GM03348 (cell line): ENCODE measurements around the gene WASHC4.
"Not testable (repeated sequence)": the region's sequence is repeated elsewhere in the genome, so short reads cannot be mapped to it uniquely, and the experiment has no call there.

Experiments
- DNase-seq: peaks from one replicate; pipeline ENCODE4 v3.0.0; 2012; ENCODE audit warnings: low spot score

Gene WASHC4

DNA sequence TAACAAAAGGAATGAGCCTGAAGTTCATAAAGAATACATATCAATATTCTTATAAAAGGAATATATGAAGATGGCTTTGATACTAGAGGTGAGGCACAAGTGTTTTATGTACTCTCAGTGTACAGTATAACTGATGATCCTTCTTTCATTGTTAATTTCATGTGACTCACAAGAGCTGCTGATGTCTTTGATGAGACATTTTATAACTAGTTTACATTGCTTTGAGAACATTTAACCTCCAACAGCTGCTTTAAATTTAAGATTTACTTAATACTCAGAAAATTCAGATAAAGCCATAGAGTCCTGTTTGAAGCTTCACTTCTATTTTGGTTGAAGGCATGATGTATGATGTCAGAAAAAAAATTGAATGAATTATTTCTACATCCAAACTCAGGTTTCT is 59.8 kb downstream of the WASHC4 start:
- no peak for DNase-seq

- no peak for DNase-seq
These were observed 60.5 kb downstream of the WASHC4 start for GRCh38 chr12:105168006-105168405.

DNA sequence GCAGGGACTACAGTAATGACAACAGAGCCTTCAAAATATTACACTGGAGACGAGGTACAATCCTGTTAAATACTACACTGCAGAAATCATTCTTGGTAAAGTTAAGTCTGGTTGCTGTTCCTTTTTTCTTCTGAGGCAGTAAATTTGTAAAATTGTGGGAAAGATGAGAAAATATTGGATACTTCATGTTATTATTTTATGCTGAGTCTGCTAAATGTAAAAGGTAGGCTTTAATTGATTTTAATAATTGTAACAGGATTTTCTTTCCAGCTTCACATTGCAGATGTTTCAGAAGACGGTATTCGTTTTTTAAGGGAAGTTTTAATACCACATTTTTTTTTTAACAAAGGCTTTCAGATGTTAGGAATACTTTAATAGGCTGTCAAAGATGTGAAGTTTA is 62.6 kb downstream of the WASHC4 start:
- no peak for DNase-seq

- DNase-seq = no peak
These were observed 64.3 kb downstream of the WASHC4 start for GRCh38 chr12:105171691-105172436.

- no peak for DNase-seq
These were observed 68.0 kb downstream of the WASHC4 start for GRCh38 chr12:105175397-105175990.

DNA sequence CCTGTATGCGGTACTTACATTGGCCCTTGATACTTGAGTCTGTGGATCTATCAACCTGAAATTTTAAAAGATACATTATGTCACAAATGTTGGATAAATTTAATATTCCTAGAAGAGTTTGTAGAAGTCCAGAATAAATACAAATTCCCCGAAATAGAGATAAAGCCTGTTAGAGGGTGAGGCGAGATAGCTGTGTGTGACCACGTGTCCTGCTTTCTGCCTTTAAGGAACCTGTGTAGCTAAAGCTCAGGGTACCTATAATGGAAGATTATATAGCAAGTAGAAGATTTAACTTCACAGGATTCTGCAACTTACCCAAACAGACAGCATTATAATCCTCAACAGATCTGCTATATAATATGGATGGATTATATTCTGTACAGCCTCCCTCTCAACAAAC is 69.7 kb downstream of the WASHC4 start:
- no peak for DNase-seq

GRCh38 chr12:105179114-105179513 is 71.6 kb downstream of the WASHC4 start:
- not testable (repeated sequence) for DNase-seq

- DNase-seq = not testable (repeated sequence)
These were observed 75.9 kb downstream of the WASHC4 start for GRCh38 chr12:105183406-105183805.

- not testable (repeated sequence) for DNase-seq
These were observed 76.4 kb downstream of the WASHC4 start for GRCh38 chr12:105183976-105184375.

DNA sequence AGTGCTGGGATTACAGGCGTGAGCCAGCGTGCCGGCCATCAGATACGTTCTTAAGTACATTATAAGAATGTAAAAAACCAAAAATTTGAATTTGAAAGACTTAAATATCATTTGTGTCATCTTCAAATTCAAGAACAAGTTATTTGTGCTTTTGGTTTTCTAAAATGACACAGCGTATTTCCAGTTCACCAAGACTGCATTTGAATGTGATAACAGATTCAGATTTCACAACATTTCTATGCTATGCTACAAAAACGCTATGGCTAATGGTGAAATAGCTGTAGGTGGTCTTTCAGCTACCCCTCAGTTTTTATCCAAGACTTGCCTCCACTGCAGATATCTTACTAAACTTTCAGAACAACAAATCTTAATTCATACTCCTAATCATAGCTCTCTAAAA is 81.8 kb downstream of the WASHC4 start:
- no peak for DNase-seq

- DNase-seq = no peak
These were observed 83.0 kb downstream of the WASHC4 start for GRCh38 chr12:105190530-105190929.

- no peak for DNase-seq
These were observed 85.2 kb downstream of the WASHC4 start for GRCh38 chr12:105192624-105193225.

DNA sequence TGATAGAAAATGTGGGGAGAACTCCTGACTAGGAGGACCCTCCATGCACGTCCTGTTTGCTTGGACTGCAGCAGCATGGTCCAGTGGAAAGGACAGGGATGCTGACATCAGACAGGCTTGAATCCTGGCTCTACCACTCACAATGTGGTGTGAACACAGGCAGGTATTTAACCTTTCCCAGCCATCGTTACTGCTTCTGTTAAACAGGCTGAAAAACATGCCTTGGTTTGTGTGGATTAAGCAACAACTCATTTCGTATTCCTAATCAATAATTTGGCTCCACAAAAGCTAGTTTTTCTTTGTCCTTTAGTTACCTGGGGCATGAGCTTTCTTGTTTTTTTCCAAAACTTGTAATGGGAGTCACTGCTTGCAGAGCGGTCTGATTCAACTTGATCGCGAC is 87.4 kb downstream of the WASHC4 start:
- no peak for DNase-seq

GRCh38 chr12:105196090-105196489 is 88.6 kb downstream of the WASHC4 start:
- no peak for DNase-seq

DNA sequence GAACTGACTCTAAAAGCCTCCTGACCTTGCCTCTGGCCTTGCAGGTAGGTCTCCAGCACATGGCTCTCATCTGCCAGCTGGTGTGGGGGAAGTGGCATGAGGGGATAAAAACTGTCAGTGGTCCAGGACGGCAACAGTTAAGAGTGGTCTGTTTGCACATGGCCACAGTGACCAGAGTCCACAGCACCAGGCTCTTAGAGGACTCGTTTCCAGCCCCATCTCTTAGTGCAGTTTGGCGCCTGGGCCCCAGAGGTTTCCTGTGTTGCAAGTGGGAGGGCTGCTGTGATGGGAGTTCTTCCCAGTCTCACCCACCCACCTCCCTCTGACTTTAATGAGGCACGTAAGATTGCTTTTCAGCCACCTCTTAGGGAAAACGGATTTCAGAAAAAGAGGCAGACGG is 91.4 kb downstream of the WASHC4 start:
- DNase-seq = no peak

- DNase-seq = no peak
These were observed 92.9 kb downstream of the WASHC4 start for GRCh38 chr12:105200385-105200784.

DNA sequence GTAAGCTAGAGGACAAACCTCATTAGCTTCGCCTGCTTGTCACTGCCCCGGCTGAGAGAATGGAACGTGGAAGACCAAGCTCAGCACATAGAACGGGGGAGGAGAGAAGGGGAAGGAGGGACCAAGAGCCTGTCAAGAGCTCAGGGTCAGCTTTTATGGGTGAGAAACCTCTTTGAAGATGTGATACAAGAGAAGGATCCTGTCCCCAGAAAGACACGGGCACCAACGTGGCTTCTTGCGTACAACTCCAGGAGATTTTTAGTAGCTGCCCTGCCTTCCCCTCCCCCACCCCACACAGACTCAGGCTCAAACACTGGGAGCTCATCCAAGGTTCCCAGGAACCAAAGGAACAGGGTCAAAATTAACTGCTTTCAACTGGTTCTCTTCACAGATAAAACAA is 93.8 kb downstream of the WASHC4 start:
- DNase-seq = no peak

- DNase-seq = no peak
These were observed 94.7 kb downstream of the WASHC4 start for GRCh38 chr12:105202202-105202601.

DNA sequence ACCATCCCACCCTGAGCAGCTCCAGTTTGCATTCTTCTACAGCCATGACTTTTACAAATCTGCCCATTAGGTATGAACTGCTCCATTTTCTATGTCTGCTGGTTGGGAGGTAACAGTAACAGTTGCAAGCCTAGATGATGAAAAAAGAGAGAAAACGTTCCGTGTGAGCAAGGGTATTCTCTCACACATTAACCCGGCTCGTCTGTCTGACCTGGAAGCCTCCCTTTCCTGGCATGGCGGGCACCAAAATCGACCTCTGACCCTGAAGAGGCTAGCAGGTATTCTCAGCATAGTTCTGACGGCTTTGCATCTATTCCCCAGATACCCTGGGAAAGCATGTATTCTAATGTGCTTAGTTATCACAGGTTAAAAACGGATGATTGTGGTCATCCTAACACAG is 96.6 kb downstream of the WASHC4 start:
- no peak for DNase-seq

DNA sequence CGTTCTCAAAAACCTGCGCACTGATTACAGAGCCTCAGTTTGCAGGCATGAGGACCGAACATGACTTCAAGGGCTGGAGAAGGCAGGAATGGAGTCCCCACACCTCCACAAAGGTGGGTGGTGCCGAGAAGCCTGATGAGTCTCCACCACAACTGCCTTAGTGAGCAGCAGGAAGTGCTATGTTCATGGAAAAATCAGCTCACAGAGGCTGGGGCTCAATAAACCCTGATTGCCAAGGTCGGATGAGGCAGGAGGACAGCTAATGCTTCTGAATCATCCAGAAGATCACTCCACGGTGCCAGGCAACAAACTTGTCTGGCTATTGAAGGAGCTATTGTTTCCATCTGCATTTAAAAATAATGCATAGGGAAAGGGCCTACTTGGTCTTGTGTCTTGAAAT is 97.4 kb downstream of the WASHC4 start:
- peak; percentile 71 for DNase-seq

DNA sequence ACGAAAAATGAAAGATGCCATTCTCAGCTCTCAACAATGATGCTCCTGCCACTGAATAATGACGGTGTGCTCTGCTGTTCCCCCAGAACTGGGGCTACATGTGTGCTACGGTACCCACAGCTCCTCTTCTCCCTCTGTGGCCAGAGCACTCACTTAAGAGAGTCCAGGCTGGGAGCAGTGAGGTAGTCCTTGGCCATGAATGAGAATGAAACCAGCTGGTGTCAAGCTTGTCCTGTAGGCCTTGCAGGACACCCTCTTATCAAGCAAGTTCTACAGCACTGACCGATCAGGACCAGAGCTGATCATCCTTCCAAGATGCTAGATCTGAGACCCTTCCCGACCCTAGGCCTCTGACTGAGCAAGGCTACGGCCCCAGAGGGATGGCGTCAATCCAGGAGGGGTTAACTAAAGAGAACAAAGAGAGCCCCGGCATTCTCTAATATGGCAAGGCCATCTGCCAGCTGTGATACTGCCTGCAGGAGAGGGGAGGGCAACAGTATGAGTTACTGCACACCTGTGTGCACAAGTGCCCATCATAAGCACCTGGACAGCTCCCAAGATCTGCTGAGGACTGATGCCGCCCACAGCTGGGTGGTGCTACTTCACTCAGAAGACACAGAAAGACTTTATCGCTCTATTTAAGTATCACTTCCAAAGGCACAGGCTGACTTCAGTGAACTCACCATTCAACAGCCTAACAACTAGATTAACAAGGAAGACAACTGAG is 98.0 kb downstream of the WASHC4 start:
- DNase-seq = no peak

DNA sequence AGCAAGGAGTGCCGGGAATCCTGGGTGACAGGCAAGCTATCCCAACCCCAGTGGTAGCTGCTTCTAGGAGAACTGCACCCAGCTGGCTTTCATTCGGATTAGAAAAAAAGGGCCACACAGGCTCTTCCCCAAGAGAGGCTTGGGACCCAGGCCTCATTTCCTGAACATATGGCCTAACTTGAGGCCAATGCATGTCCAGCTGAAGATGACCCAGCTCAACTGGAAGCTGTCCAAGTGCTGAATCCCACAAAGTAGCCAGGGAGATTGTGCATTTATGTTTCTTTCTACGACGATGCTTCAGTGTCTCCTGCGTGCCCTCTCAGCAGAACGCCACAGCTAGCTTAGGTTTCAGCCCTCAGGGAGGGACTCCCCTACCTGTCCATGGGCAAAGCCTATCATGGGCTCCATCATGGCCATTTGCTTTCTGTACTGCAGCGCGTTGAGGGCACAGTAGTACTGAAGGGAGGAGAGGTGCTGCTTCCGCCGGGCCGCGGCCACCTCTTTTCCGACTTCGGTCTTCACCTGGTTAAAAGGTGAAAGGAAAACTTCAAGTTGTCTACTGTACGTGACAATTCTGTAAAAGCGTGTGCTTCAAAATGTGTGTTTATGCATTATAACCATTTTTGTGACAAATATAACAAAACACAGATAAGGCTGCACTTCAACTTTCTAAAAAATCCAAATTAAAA is 99.3 kb downstream of the WASHC4 start:
- DNase-seq = peak; percentile 16
